GM23248 (cell line): ENCODE results near the gene SOX13. TPM values are rescaled to one million over a fixed set of nuclear protein-coding genes. Genes with fewer than 3 reads are reported as not detected.

Experiments
- DNase-seq: peaks from one replicate; pipeline ENCODE4 v3.0.0-alpha.2; 2015
- H2AFZ ChIP-seq: fragments of 200-600 bp; sonication (generic); 2 replicates; pipeline ENCODE4 v1.6.1; 2016; ENCODE audit warnings: antibody characterized with exemption
- H3F3A ChIP-seq: fragments of 200-600 bp; sonication (generic); 2 replicates; pipeline ENCODE4 v1.6.1; 2016; ENCODE audit warnings: mild to moderate bottlenecking, antibody characterized with exemption, mixed run types; ENCODE audit not compliant: insufficient read depth
- H3K27ac ChIP-seq: fragments of 200-600 bp; sonication (generic); 2 replicates; pipeline ENCODE4 v1.5.1; 2016; ENCODE audit warnings: mild to moderate bottlenecking
- H3K27me3 ChIP-seq: fragments of 200-600 bp; sonication (generic); replicated peaks from 2 replicates; pipeline ENCODE4 v1.6.1; 2016; ENCODE audit warnings: mild to moderate bottlenecking; ENCODE audit not compliant: insufficient read depth
- H3K36me3 ChIP-seq: fragments of 200-600 bp; sonication (generic); 2 replicates; pipeline ENCODE4 v1.6.1; 2016; ENCODE audit warnings: low read depth, mild to moderate bottlenecking
- H3K4me1 ChIP-seq: fragments of 200-600 bp; sonication (generic); 2 replicates; pipeline ENCODE4 v1.6.1; 2016; ENCODE audit warnings: mild to moderate bottlenecking; ENCODE audit not compliant: insufficient read depth
- H3K4me2 ChIP-seq: fragments of 200-600 bp; sonication (generic); one replicate; pipeline ENCODE4 v1.6.1; 2016; ENCODE audit warnings: mild to moderate bottlenecking; ENCODE audit not compliant: unreplicated experiment
- H3K4me3 ChIP-seq: fragments of 200-600 bp; sonication (generic); 2 replicates; pipeline ENCODE4 v1.5.1; 2016; ENCODE audit warnings: mild to moderate bottlenecking
- H3K79me2 ChIP-seq: fragments of 200-600 bp; sonication (generic); 2 replicates; pipeline ENCODE4 v1.6.1; 2016; ENCODE audit warnings: mild to moderate bottlenecking; ENCODE audit not compliant: insufficient read depth
- H3K9ac ChIP-seq: fragments of 200-600 bp; sonication (generic); 2 replicates; pipeline ENCODE4 v1.6.1; 2016; ENCODE audit warnings: mild to moderate bottlenecking
- H3K9me2 ChIP-seq: fragments of 200-600 bp; sonication (generic); 2 replicates; pipeline ENCODE4 v1.6.1; 2016; ENCODE audit warnings: mixed run types, mild to moderate bottlenecking, moderate library complexity; ENCODE audit not compliant: insufficient read depth
- H3K9me3 ChIP-seq: fragments of 200-600 bp; sonication (generic); one replicate; pipeline ENCODE4 v1.6.1; 2017; ENCODE audit warnings: low read depth
- H4K20me1 ChIP-seq: fragments of 200-600 bp; sonication (generic); 2 replicates; pipeline ENCODE4 v1.6.0; 2016; ENCODE audit not compliant: insufficient read depth
- EZH2 ChIP-seq: fragments of 200-600 bp; sonication (generic); IDR thresholded peaks from 2 replicates; pipeline ENCODE4 v1.6.1; 2018; ENCODE audit warnings: antibody characterized with exemption, mild to moderate bottlenecking; ENCODE audit not compliant: insufficient read depth, poor library complexity, severe bottlenecking
- EZH2phosphoT487 ChIP-seq: fragments of 200-600 bp; sonication (generic); IDR thresholded peaks from 2 replicates; pipeline ENCODE4 v1.6.1; 2018; ENCODE audit warnings: antibody characterized with exemption, moderate library complexity, mild to moderate bottlenecking, low read depth; ENCODE audit not compliant: insufficient read depth
- WGBS, 2 experiments: methylation state at CpG; one replicate each; pipeline ENCODE4 v1.1.6; 2015 to 2017; ENCODE audit warnings: low lambda C conversion rate in 2 of 2, low coverage in 1 of 2; ENCODE audit errors: missing lambda C conversion rate in 2 of 2; 5-methylcytosine and 5-hydroxymethylcytosine counted together
- in situ Hi-C: fragments of 300-500 bp; cut with MboI; formaldehyde crosslinking; loops from 2 replicates; pipeline ENCODE4 v1.15.0; 2020
- polyA plus RNA-seq: library from polyadenylated mRNA; unstranded; fragments of >200 nt; fragmentation: Nextera tagmentation; extraction: Ambion mirVana; gene quantifications from 2 replicates; pipeline ENCODE4 v1.2.1, GENCODE V29; 2016
- total RNA-seq: library from RNA; depleted of rRNA; stranded (reverse); fragments of >200 nt; shearing (Covaris generic); gene quantifications from 2 replicates; pipeline ENCODE4 v1.2.3, GENCODE V29; 2014

Gene SOX13
- total and polyA plus RNA-seq, 2 experiments from 2014 or later: 3.0 to 5.5 TPM

- Histone ChIP-seq H3K9me2 (no peaks in the 10 kb centered on the region), H3K79me2 (peaks cover 81% of the 10 kb centered on the region), H4K20me1 (no peaks in the 10 kb centered on the region), H3K36me3 (no peaks in the 10 kb centered on the region), H3F3A (peaks cover 7% of the 10 kb centered on the region; the same call in 1 of the 2 replicates), H3K4me1 (peaks cover 23% of the 10 kb centered on the region), H3K4me2 (no peak overlapping the region), H2AFZ (no peak overlapping the region), H3K27me3 (no peaks in the 10 kb centered on the region), H3K4me3 (no peak overlapping the region), H3K9me3 (no peaks in the 10 kb centered on the region), H3K27ac (no peak overlapping the region), H3K9ac (no peak overlapping the region)
- DNase-seq: no peak
- TF ChIP-seq EZH2phosphoT487: no peak
- no peak for TF ChIP-seq EZH2
- in situ Hi-C loops: no loop called here
- 74% methylated on average over 13 of the region's 13 CpGs for WGBS, 2 experiments
Observed at GRCh38 chr1:204102029-204102611, 29.2 kb downstream of the SOX13 start.

GRCh38 chr1:204102739-204103430 lies 30.0 kb downstream of the SOX13 start:
- TF ChIP-seq EZH2: no peak
- TF ChIP-seq EZH2phosphoT487: no peak
- H3K4me2 ChIP-seq: no peak overlapping the region
- in situ Hi-C loops: no loop called here
- peaks cover 82% of the 10 kb centered on the region for H3K79me2 ChIP-seq
- peaks cover 7% of the 10 kb centered on the region; the same call in 1 of the 2 replicates for H3F3A ChIP-seq
- H3K27ac ChIP-seq: no peak overlapping the region
- no peak overlapping the region for H2AFZ ChIP-seq
- H3K4me3 ChIP-seq: no peak overlapping the region
- 62 to 69% methylated on average over 3 of the region's 3 CpGs for WGBS, 2 experiments
- H4K20me1 ChIP-seq: no peaks in the 10 kb centered on the region
- no peaks in the 10 kb centered on the region for H3K9me3 ChIP-seq
- no peaks in the 10 kb centered on the region for H3K36me3 ChIP-seq
- no peak overlapping the region for H3K9ac ChIP-seq
- peaks cover 23% of the 10 kb centered on the region for H3K4me1 ChIP-seq
- peak; percentile 43 for DNase-seq
- H3K27me3 ChIP-seq: no peaks in the 10 kb centered on the region
- H3K9me2 ChIP-seq: no peaks in the 10 kb centered on the region

GRCh38 chr1:204103431-204103741 lies 30.5 kb downstream of the SOX13 start:
- DNase-seq: no peak
- in situ Hi-C loops: no loop called here
- H3K79me2 ChIP-seq: peaks cover 82% of the 10 kb centered on the region
- H3K9ac ChIP-seq: no peak overlapping the region
- H3K9me2 ChIP-seq: no peaks in the 10 kb centered on the region
- H3K4me2 ChIP-seq: no peak overlapping the region
- no peaks in the 10 kb centered on the region for H4K20me1 ChIP-seq
- H3K4me1 ChIP-seq: peaks cover 23% of the 10 kb centered on the region
- no peak overlapping the region for H3K4me3 ChIP-seq
- H3K9me3 ChIP-seq: no peaks in the 10 kb centered on the region
- 94 to 100% methylated on average over 2 of the region's 2 CpGs for WGBS, 2 experiments
- H3K36me3 ChIP-seq: no peaks in the 10 kb centered on the region
- no peaks in the 10 kb centered on the region for H3K27me3 ChIP-seq
- H2AFZ ChIP-seq: no peak overlapping the region
- H3F3A ChIP-seq: peaks cover 7% of the 10 kb centered on the region; the same call in 1 of the 2 replicates
- TF ChIP-seq EZH2: no peak
- TF ChIP-seq EZH2phosphoT487: no peak
- H3K27ac ChIP-seq: no peak overlapping the region

- H3K4me3 ChIP-seq: no peak overlapping the region
- no peak overlapping the region for H2AFZ ChIP-seq
- H3K27me3 ChIP-seq: no peaks in the 10 kb centered on the region
- peaks cover 75% of the 10 kb centered on the region for H3K79me2 ChIP-seq
- peaks cover 23% of the 10 kb centered on the region for H3K4me1 ChIP-seq
- H4K20me1 ChIP-seq: no peaks in the 10 kb centered on the region
- H3F3A ChIP-seq: peaks cover 7% of the 10 kb centered on the region; the same call in 1 of the 2 replicates
- peak; percentile 34 for DNase-seq
- no peaks in the 10 kb centered on the region for H3K36me3 ChIP-seq
- in situ Hi-C loops: no loop called here
- 76% methylated on average over 14 of the region's 14 CpGs for WGBS, 2 experiments
- no peaks in the 10 kb centered on the region for H3K9me3 ChIP-seq
- H3K9me2 ChIP-seq: no peaks in the 10 kb centered on the region
- no peak overlapping the region for H3K9ac ChIP-seq
- no peak overlapping the region for H3K27ac ChIP-seq
- no peak for TF ChIP-seq EZH2
- no peak for TF ChIP-seq EZH2phosphoT487
- peak overlapping the region; percentile 20 for H3K4me2 ChIP-seq
Observed at GRCh38 chr1:204104331-204105130, 31.6 kb downstream of the SOX13 start.
